GM21390 (cell line): ENCODE results near the gene KLHDC3.
A peak's percentile ranks its signal among the peaks of the same experiment; 100 is the strongest.
"Not testable (repeated sequence)": the region's sequence is repeated elsewhere in the genome, so short reads cannot be mapped to it uniquely, and the experiment has no call there.

Source experiments
- ATAC-seq: cut with Tn5 transposase; IDR thresholded peaks from one replicate; pipeline ENCODE4 v1.9.1; 2021; ENCODE audit not compliant: unreplicated experiment

The KLHDC3 gene

GRCh38 chr6:42987533-42988451, 26.3 kb upstream of the KLHDC3 start:
- no peak for ATAC-seq

- ATAC-seq: no peak
Observed at GRCh38 chr6:42988486-42989020, 25.5 kb upstream of the KLHDC3 start.

- ATAC-seq: no peak
Observed at GRCh38 chr6:42989923-42990322, 24.1 kb upstream of the KLHDC3 start.

GRCh38 chr6:42993445-42993844, 20.6 kb upstream of the KLHDC3 start:
- no peak for ATAC-seq

GRCh38 chr6:42996513-42996912, 17.5 kb upstream of the KLHDC3 start:
- no peak for ATAC-seq

GRCh38 chr6:42998205-42998604, 15.8 kb upstream of the KLHDC3 start:
- ATAC-seq: not testable (repeated sequence)

- no peak for ATAC-seq
Observed at GRCh38 chr6:43001843-43002242, 12.2 kb upstream of the KLHDC3 start.

- ATAC-seq: no peak
Observed at GRCh38 chr6:43005844-43006243, 8.2 kb upstream of the KLHDC3 start.

- ATAC-seq: no peak
Observed at GRCh38 chr6:43006251-43006650, 7.8 kb upstream of the KLHDC3 start.

GRCh38 chr6:43007126-43007525, 6.9 kb upstream of the KLHDC3 start:
- no peak for ATAC-seq

GRCh38 chr6:43009124-43009523, 4.9 kb upstream of the KLHDC3 start:
- ATAC-seq: no peak

GRCh38 chr6:43011207-43011606, 2.8 kb upstream of the KLHDC3 start:
- ATAC-seq: no peak

- no peak for ATAC-seq
Observed at GRCh38 chr6:43012364-43012763, 1.7 kb upstream of the KLHDC3 start.

- ATAC-seq: peak; percentile 6
Observed at GRCh38 chr6:43013097-43013842, 779 bp upstream of the KLHDC3 start.

- ATAC-seq: no peak
Observed at GRCh38 chr6:43014434-43014909, 423 bp downstream of the KLHDC3 start.

GRCh38 chr6:43016176-43016942, 2.3 kb downstream of the KLHDC3 start:
- no peak for ATAC-seq

GRCh38 chr6:43016943-43017334, 2.9 kb downstream of the KLHDC3 start:
- no peak for ATAC-seq

GRCh38 chr6:43019152-43019551, 5.1 kb downstream of the KLHDC3 start:
- ATAC-seq: no peak

GRCh38 chr6:43020052-43020705, 6.1 kb downstream of the KLHDC3 start:
- no peak for ATAC-seq

GRCh38 chr6:43020847-43021246, 6.8 kb downstream of the KLHDC3 start:
- ATAC-seq: no peak
